ENCODE data around the gene BRCA1. TPM values are rescaled to one million over a fixed set of nuclear protein-coding genes. Genes with fewer than 3 reads are reported as not detected.
"Not testable (repeated sequence)": the region's sequence is repeated elsewhere in the genome, so short reads cannot be mapped to it uniquely, and the experiment has no call there.

The BRCA1 gene
- total RNA-seq, 1 donor from 2014 or later, result 6.4 TPM

DNA sequence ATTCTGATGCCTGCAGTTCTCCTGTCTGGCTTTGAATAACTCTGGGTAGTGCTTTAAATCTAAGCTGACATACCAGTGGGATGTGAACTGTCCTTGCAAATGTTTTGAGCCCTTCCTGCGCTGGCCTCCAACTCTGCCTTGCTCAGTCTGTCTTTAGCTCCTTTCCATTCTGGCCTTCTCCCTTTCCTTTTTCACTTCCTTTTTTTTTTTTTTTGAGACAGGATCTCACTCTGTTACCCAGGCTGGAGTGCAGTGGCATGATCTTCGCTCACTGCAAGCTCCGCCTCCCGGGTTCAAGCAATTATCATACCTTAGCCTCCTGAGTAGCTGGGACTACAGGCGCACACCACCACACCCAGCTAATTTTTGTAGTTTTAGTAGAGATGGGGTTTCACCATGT is 8.3 kb upstream of the BRCA1 start:
- DNase-seq, result not testable (repeated sequence)

GRCh38 chr17:43132117-43132516 is 7.0 kb upstream of the BRCA1 start:
- DNase-seq, result no peak

GRCh38 chr17:43129671-43130010 is 4.5 kb upstream of the BRCA1 start:
- DNase-seq, result no peak

- DNase-seq, result not testable (repeated sequence)
Measured at GRCh38 chr17:43127333-43127876, 2.2 kb upstream of the BRCA1 start.

DNA sequence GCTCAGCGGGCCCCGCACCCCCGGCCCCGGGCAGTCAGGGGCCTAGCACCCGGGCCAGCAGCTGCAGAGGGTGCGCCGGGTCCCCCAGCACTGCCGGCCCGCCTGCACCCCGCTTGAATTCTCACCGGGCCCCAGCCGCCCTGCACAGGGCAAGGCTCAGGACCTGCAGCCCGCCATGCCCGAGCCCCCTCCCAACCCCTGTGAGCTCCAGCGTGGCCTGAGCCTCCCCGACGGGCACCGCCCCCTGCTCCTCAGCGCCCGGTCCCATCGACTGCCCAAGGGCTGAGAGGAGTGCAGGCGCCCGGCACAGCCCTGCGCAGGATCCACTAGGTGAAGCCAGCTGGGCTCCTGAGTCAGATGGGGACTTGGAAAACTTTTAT is 1.7 kb upstream of the BRCA1 start:
- no peak for DNase-seq

DNA sequence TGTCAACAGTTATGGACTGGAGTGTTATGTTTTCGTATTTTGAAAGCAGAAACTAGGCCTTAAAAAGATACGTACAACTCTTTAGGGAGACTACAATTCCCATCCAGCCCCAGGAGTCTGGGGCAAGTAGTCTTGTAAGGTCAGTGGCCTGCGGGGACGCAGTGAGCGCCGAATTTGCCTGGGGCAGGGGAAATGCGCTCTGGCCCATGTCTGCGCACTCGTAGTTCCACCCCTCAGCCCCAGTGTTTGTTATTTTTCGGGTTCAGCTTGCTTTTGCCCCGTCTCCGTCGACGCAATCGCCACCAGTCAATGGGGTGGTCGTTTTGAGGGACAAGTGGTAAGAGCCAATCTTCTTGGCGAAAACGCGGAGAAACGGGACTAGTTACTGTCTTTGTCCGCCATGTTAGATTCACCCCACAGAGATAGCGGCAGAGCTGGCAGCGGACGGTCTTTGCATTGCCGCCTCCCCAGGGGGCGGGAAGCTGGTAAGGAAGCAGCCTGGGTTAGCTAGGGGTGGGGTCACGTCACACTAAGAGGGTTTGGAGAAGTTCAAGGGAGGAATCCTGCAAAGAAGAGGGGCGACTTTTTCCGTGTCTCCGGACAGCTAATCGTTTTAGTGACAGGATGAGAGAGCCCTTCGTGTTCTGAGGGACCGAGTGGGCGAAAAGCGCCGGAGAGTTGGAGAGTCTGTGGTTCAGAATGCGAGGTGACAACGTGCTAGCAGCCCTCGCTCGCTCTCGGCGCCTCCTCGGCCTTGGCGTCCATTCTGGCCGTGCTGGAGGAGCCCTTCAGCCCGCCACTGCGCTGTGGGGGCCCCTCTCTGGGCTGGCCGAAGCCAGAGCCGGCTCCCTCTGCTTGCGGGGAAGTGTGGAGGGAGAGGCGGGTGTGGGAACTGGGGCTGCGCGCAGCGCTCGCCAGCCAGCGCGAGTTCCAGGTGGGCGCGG is 1.1 kb upstream of the BRCA1 start:
- DNase-seq, result no peak

GRCh38 chr17:43118679-43119615 is 6.2 kb downstream of the BRCA1 start:
- DNase-seq, result no peak

DNA sequence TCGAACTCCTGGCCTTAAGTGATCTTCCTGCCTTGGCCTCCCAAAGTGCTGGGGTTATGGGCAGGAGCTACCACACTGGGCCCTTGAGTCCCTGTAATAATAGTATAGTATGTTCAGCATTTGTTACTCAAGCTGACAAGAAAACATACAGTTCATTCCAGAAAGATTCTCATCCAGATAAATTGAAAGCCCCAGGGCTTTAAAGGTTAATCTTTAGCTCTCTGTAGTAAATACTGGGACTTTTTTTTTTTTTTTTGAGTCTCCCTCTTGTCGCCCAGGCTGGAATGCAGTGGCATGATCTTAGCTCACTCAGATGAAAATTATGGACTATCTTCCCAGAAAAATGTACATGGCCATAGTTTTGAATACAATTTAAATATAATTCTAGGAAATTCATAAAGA is 11.0 kb downstream of the BRCA1 start:
- no peak for DNase-seq

GRCh38 chr17:43106552-43106951 is 18.6 kb downstream of the BRCA1 start:
- DNase-seq, result no peak

- DNase-seq, result no peak
Measured at GRCh38 chr17:43105146-43105545, 20.0 kb downstream of the BRCA1 start.

- DNase-seq, result no peak
Measured at GRCh38 chr17:43104665-43105064, 20.5 kb downstream of the BRCA1 start.

DNA sequence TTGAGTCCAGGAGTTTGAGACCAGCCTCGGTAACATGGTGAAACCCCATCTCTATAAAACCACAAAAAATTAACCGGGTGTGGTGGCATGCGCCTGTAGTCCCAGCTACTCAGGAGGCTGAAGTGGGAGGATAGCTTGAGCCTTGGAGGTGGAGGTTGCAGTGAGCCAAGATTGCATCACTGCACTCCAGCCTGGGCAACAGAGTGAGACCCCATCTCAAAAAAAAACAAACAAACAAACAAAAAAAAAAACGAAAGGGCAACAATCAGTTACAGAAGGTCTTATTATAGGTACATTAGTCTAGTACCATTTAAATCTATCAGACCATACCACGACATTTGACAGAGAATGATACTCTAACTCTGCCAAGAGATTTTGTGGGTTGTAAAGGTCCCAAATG is 29.8 kb downstream of the BRCA1 start:
- DNase-seq, result not testable (repeated sequence)

- DNase-seq, result no peak
Measured at GRCh38 chr17:43094129-43094835, 30.9 kb downstream of the BRCA1 start.

DNA sequence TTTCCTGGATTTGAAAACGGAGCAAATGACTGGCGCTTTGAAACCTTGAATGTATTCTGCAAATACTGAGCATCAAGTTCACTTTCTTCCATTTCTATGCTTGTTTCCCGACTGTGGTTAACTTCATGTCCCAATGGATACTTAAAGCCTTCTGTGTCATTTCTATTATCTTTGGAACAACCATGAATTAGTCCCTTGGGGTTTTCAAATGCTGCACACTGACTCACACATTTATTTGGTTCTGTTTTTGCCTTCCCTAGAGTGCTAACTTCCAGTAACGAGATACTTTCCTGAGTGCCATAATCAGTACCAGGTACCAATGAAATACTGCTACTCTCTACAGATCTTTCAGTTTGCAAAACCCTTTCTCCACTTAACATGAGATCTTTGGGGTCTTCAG is 32.3 kb downstream of the BRCA1 start:
- no peak for DNase-seq

DNA sequence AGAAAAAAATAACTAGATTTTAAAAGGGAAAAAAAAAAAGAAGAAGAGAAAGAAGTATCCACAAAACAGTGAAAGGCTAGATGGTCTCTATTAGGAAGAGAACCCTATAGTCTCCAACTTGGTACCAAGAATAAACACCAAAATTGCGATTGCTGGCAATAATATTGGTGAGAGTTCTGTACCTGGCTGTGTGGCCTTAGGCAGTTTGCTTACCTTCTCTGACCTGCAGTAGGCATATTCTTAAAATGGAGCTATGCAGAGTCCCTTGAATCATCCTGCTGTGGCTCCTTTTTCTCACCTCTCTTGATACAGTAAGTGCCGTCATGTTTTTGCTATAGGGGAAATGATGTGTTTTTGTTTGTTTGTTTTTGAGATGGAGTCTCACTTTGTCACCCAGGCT is 35.1 kb downstream of the BRCA1 start:
- DNase-seq, result no peak

- no peak for DNase-seq
Measured at GRCh38 chr17:43085474-43085873, 39.7 kb downstream of the BRCA1 start.

DNA sequence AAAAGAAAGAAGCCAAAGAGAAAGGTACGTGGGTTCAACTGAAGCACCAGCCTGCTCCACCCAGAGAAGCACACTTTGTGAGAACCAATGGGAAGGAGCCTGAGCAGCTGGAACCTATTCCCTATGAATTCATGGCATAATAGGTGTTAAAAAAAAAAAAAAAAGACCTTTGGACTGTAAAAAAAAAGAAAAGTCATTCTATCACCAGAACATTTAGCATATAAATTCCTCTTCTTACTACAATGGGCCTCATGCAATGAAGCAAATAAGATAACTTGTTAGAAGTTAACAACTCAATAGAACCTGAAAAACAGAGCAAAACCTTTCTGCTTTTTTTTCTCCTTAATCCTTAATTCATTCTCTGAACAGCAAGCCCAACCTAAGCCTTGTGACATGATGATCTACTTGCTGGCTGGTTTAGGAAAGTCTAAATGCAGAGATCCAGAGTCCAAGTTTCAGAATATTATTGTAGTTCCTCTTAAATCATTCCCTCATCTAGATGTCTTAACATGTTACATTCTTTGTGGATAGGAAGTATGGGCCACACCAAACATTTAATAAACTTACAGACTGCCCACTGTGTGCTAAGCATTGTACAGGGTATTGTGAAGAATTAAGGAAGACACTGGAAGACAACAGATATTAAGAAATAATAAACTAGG is 45.4 kb downstream of the BRCA1 start:
- no peak for DNase-seq

DNA sequence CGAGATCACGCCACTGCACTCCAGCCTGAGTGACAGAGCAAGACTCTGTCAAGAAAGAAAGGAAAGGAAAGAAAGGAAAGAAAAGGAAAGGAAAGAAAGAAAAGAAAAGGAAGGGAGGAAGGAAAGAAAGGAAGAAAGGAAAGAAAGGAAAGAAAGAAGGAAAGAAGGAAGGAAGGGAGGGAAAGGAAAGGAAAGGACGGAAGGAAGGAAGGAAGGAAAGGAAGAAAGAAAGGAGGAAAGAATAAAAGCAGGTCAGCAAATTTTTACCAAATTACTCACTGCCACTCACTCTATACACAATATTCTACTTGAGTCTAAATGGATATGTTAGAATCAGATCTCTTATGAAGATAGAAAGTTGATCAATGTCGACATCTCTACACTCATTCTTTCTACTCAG is 50.3 kb downstream of the BRCA1 start:
- DNase-seq, result no peak

DNA sequence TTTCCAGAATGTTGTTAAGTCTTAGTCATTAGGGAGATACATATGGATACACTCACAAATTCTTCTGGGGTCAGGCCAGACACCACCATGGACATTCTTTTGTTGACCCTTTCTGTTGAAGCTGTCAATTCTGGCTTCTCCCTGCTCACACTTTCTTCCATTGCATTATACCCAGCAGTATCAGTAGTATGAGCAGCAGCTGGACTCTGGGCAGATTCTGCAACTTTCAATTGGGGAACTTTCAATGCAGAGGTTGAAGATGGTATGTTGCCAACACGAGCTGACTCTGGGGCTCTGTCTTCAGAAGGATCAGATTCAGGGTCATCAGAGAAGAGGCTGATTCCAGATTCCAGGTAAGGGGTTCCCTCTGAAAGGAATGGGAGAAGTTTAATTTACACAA is 54.3 kb downstream of the BRCA1 start:
- no peak for DNase-seq

- no peak for DNase-seq
Measured at GRCh38 chr17:43070257-43070656, 54.9 kb downstream of the BRCA1 start.

- no peak for DNase-seq
Measured at GRCh38 chr17:43069368-43069898, 55.7 kb downstream of the BRCA1 start.
